Stomach smooth muscle (tissue), 2 donors: ENCODE data around the gene NEFH.

Source experiments
- H3K27ac ChIP-seq: one replicate; pipeline ENCODE4 v1.7.0; 2013; ENCODE audit warnings: mild to moderate bottlenecking, low read length, inconsistent platforms
- H3K27me3 ChIP-seq, 2 donors: one replicate each; pipeline ENCODE4 v1.7.0; 2013; ENCODE audit warnings: low read length in 2 of 2; ENCODE audit not compliant: insufficient read depth in 2 of 2, control insufficient read depth in 1 of 2
- H3K36me3 ChIP-seq, 2 donors: one replicate each; pipeline ENCODE4 v1.7.0; 2013; ENCODE audit warnings: low read length in 2 of 2; ENCODE audit not compliant: control insufficient read depth in 2 of 2, insufficient read depth in 2 of 2
- H3K4me1 ChIP-seq: one replicate; pipeline ENCODE4 v1.7.0; 2013; ENCODE audit warnings: low read length; ENCODE audit not compliant: control insufficient read depth, insufficient read depth
- H3K4me3 ChIP-seq, 2 donors: one replicate each; pipeline ENCODE4 v1.7.0; 2013; ENCODE audit warnings: low read length in 2 of 2
- H3K9ac ChIP-seq, 2 donors: one replicate each; pipeline ENCODE4 v1.7.0; 2013; ENCODE audit warnings: low read length in 2 of 2, mild to moderate bottlenecking in 1 of 2
- H3K9me3 ChIP-seq, 2 donors: one replicate each; pipeline ENCODE4 v1.7.0; 2013; ENCODE audit warnings: low read length in 2 of 2; ENCODE audit not compliant: control insufficient read depth in 2 of 2
- donor health status: healthy.
- donor health status: Pancreatic carcinoma.

The NEFH gene

DNA sequence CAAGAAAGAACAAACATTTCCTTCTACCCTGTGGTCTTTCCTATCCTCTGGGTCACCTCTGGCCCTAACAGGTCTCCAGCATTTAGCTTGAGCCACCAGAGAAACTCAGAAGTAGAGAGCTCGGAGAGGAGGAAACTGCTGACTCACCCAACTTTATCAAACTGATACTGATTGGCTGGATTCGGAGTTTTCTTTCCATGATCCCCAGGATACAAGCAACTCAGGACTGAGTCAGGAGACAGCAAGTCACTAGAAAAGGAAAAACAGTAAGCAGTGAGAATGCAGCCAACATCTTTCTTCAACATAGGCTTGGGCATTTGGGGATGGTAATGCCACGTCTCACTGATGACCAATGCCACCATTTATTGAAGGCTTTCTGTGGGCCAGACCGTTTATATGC, 40.8 kb downstream of the NEFH start:
- H3K27me3 ChIP-seq, result no peaks in the 10 kb centered on the region
- no peak overlapping the region for H3K9ac ChIP-seq
- H3K4me1 ChIP-seq, result no peaks in the 10 kb centered on the region
- no peaks in the 10 kb centered on the region for H3K9me3 ChIP-seq
- peaks cover 60 to 78% of the 10 kb centered on the region in 2 donors for H3K36me3 ChIP-seq
- H3K27ac ChIP-seq, result no peak overlapping the region
- no peak overlapping the region for H3K4me3 ChIP-seq

- Histone ChIP-seq H3K27me3 (no peaks in the 10 kb centered on the region), H3K36me3 (peaks cover 60 to 75% of the 10 kb centered on the region in 2 donors), H3K9ac (no peak overlapping the region), H3K4me1 (no peaks in the 10 kb centered on the region), H3K9me3 (no peaks in the 10 kb centered on the region), H3K4me3 (no peak overlapping the region), H3K27ac (no peak overlapping the region)
These were observed 41.5 kb downstream of the NEFH start for GRCh38 chr22:29521526-29521925.

DNA sequence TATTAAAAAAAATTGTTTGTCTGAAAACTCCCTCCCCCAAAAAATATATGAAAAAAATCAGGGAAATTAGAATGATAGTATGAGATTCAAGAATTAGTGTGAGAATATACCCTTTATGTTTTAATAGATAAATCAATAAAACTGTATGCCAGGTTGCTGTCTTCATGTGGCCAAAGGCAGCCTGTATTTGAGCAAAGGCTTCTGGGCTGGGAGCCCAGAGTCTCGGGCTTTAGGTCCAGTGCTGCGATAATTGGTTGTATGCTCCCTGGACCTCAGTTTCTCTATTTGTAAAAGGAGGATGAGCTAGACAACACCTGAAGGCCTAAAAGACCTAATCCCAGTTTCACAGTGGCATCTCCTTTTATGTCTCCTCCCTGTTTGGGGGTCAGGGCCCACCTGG, 43.7 kb downstream of the NEFH start:
- Histone ChIP-seq H3K27me3 (no peaks in the 10 kb centered on the region), H3K27ac (no peak overlapping the region), H3K9ac (no peak overlapping the region), H3K4me3 (no peak overlapping the region), H3K36me3 (peaks cover 61 to 70% of the 10 kb centered on the region in 2 donors), H3K9me3 (no peaks in the 10 kb centered on the region), H3K4me1 (no peaks in the 10 kb centered on the region)

GRCh38 chr22:29524442-29525191, 44.6 kb downstream of the NEFH start:
- H3K27me3 ChIP-seq, result no peaks in the 10 kb centered on the region
- H3K9ac ChIP-seq, result no peak overlapping the region
- H3K4me3 ChIP-seq, result no peak overlapping the region
- H3K36me3 ChIP-seq, result peaks cover 62 to 71% of the 10 kb centered on the region in 2 donors
- H3K4me1 ChIP-seq, result no peaks in the 10 kb centered on the region
- no peaks in the 10 kb centered on the region for H3K9me3 ChIP-seq
- H3K27ac ChIP-seq, result no peak overlapping the region

- Histone ChIP-seq H3K9ac (no peak overlapping the region), H3K36me3 (peaks cover 69 to 70% of the 10 kb centered on the region in 2 donors), H3K9me3 (no peaks in the 10 kb centered on the region), H3K4me3 (no peak overlapping the region), H3K4me1 (no peaks in the 10 kb centered on the region), H3K27me3 (no peaks in the 10 kb centered on the region), H3K27ac (no peak overlapping the region)
These were observed 48.1 kb downstream of the NEFH start for GRCh38 chr22:29528144-29528543.

GRCh38 chr22:29530716-29531115, 50.7 kb downstream of the NEFH start:
- Histone ChIP-seq H3K4me1 (no peaks in the 10 kb centered on the region), H3K36me3 (peaks cover 49 to 66% of the 10 kb centered on the region in 2 donors), H3K9ac (no peak overlapping the region), H3K4me3 (no peak overlapping the region), H3K27ac (no peak overlapping the region), H3K9me3 (no peaks in the 10 kb centered on the region), H3K27me3 (no peaks in the 10 kb centered on the region)

GRCh38 chr22:29531419-29531818, 51.4 kb downstream of the NEFH start:
- Histone ChIP-seq H3K27me3 (no peaks in the 10 kb centered on the region), H3K27ac (no peak overlapping the region), H3K4me3 (no peak overlapping the region), H3K4me1 (no peaks in the 10 kb centered on the region), H3K36me3 (peaks cover 53 to 70% of the 10 kb centered on the region in 2 donors), H3K9me3 (no peaks in the 10 kb centered on the region), H3K9ac (no peak overlapping the region)

- H3K9me3 ChIP-seq, result no peaks in the 10 kb centered on the region
- H3K27ac ChIP-seq, result no peak overlapping the region
- H3K4me3 ChIP-seq, result no peak overlapping the region
- peaks cover 41 to 53% of the 10 kb centered on the region in 2 donors for H3K36me3 ChIP-seq
- H3K4me1 ChIP-seq, result no peaks in the 10 kb centered on the region
- no peaks in the 10 kb centered on the region for H3K27me3 ChIP-seq
- no peak overlapping the region for H3K9ac ChIP-seq
These were observed 56.4 kb downstream of the NEFH start for GRCh38 chr22:29536411-29536810.

- Histone ChIP-seq H3K9me3 (no peaks in the 10 kb centered on the region), H3K27ac (no peak overlapping the region), H3K9ac (no peak overlapping the region), H3K4me1 (no peaks in the 10 kb centered on the region), H3K4me3 (no peak overlapping the region), H3K36me3 (peaks cover 42 to 54% of the 10 kb centered on the region in 2 donors), H3K27me3 (no peaks in the 10 kb centered on the region)
These were observed 59.1 kb downstream of the NEFH start for GRCh38 chr22:29539105-29539504.
